Measurements from ENCODE around the gene AACS. TPM values are rescaled to one million over a fixed set of nuclear protein-coding genes. Genes with fewer than 3 reads are reported as not detected.

AACS gene
- polyA plus RNA-seq, 1 donor (not counting 4 experiments of a cell fraction or from before 2014, with no cell fraction given): 27.0 TPM

DNA sequence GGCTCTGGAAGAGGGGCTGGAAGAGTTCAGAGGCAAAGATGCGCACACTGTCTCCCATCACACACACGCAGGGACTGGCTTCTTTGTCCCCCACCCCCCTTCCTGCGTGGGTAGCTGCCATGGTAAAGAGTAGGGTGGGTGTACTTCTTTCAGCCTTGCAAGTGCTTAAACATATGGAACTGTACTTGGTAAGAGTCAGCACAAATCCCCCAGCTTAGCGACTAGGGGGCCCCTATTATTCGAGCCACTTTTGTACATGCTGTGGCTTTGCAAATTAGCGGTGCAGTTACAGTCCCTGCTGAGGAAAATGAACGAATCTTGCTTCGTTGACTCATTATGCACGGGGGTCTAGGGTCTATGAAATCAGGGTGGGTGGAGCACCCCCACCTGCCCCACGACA is 123.8 kb downstream of the AACS start:
- Histone ChIP-seq H3K36me3 (ENCODE audit: control insufficient read depth in 2 of 2, extremely low read depth in 1 of 2, insufficient read depth in 2 of 2, low read length in 2 of 2) (no peaks in the 10 kb centered on the region), H3K4me3 (ENCODE audit: control insufficient read depth in 2 of 3, extremely low read depth in 1 of 3, insufficient read depth in 2 of 3, low read depth in 1 of 3, low read length in 3 of 3) (no peak overlapping the region), H3K9me3 (ENCODE audit: control insufficient read depth, low read depth, low read length) (no peaks in the 10 kb centered on the region), H4K20me1 (ENCODE audit: control insufficient read depth, extremely low read depth, insufficient read depth, low read length) (no peaks in the 10 kb centered on the region), H3K4me1 (ENCODE audit: control insufficient read depth, extremely low read depth, insufficient read depth, low read length) (peaks cover 2% of the 10 kb centered on the region), H2AFZ (ENCODE audit: control insufficient read depth, low read length) (no peak overlapping the region), H3K4me2 (ENCODE audit: control insufficient read depth, extremely low read depth, insufficient read depth, low read depth, low read length) (no peak overlapping the region), H3K9ac (ENCODE audit: control insufficient read depth, extremely low read depth, insufficient read depth, low read length) (no peak overlapping the region), H3K9me1 (ENCODE audit: control insufficient read depth, extremely low read depth, insufficient read depth, low read length) (no peaks in the 10 kb centered on the region), H3K27me3 (ENCODE audit: control insufficient read depth, extremely low read depth, insufficient read depth, low read length) (peaks cover 50% of the 10 kb centered on the region), H3K79me2 (ENCODE audit: control insufficient read depth, insufficient read depth, low read length) (no peaks in the 10 kb centered on the region), H3K27ac (ENCODE audit: control insufficient read depth, insufficient read depth, low read length) (no peak overlapping the region)
- TF ChIP-seq, protein P1, sequence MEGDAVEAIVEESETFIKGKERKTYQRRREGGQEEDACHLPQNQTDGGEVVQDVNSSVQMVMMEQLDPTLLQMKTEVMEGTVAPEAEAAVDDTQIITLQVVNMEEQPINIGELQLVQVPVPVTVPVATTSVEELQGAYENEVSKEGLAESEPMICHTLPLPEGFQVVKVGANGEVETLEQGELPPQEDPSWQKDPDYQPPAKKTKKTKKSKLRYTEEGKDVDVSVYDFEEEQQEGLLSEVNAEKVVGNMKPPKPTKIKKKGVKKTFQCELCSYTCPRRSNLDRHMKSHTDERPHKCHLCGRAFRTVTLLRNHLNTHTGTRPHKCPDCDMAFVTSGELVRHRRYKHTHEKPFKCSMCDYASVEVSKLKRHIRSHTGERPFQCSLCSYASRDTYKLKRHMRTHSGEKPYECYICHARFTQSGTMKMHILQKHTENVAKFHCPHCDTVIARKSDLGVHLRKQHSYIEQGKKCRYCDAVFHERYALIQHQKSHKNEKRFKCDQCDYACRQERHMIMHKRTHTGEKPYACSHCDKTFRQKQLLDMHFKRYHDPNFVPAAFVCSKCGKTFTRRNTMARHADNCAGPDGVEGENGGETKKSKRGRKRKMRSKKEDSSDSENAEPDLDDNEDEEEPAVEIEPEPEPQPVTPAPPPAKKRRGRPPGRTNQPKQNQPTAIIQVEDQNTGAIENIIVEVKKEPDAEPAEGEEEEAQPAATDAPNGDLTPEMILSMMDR (optimal IDR thresholded peaks at IDR 0.05 in 1 of 3, IDR thresholded peaks at IDR 0.05 in 1 of 3, conservative IDR thresholded peaks at IDR 0.05 in 1 of 3; ENCODE audit: extremely low read depth in 1 of 3, insufficient read depth in 2 of 3, low read length in 3 of 3): no peak
- no peak for TF ChIP-seq EZH2 (IDR thresholded peaks at IDR 0.05; ENCODE audit: low read length)
- dilution Hi-C loops (cut with MboI; ENCODE audit: extremely low pct_ligation_motif_present, low sequenced_read_pairs): no loop called here
- DNase-seq (ENCODE audit: low read depth, low spot score): no peak
- FAIRE-seq: no peak

DNA sequence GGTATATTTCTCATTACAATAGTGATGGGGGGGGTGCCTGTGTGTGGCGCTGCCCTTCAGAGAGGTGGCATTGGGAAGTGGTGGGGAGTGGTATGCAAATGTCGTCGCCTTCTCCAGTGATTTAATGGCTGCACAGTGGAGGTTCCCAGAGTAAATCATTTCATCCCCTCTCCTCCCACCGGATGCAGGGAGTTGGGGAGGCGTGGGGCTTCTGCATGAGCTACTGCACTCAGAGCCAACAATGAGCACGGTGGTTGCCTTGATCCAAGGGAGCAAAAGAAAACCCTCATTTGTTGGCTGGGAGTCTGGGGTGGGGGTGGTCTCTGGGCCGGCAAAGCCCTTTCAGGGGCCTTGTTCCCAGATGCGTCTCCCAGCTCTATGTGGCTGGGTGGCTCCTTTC is 124.3 kb downstream of the AACS start:
- Histone ChIP-seq H3K79me2 (ENCODE audit: control insufficient read depth, insufficient read depth, low read length) (no peaks in the 10 kb centered on the region), H3K4me1 (ENCODE audit: control insufficient read depth, extremely low read depth, insufficient read depth, low read length) (peaks cover 2% of the 10 kb centered on the region), H3K27me3 (ENCODE audit: control insufficient read depth, extremely low read depth, insufficient read depth, low read length) (peaks cover 46% of the 10 kb centered on the region), H2AFZ (ENCODE audit: control insufficient read depth, low read length) (no peak overlapping the region), H3K27ac (ENCODE audit: control insufficient read depth, insufficient read depth, low read length) (no peak overlapping the region), H3K36me3 (ENCODE audit: control insufficient read depth in 2 of 2, extremely low read depth in 1 of 2, insufficient read depth in 2 of 2, low read length in 2 of 2) (no peaks in the 10 kb centered on the region), H3K9me3 (ENCODE audit: control insufficient read depth, low read depth, low read length) (no peaks in the 10 kb centered on the region), H3K9ac (ENCODE audit: control insufficient read depth, extremely low read depth, insufficient read depth, low read length) (no peak overlapping the region), H3K4me2 (ENCODE audit: control insufficient read depth, extremely low read depth, insufficient read depth, low read depth, low read length) (no peak overlapping the region), H3K9me1 (ENCODE audit: control insufficient read depth, extremely low read depth, insufficient read depth, low read length) (no peaks in the 10 kb centered on the region), H3K4me3 (ENCODE audit: control insufficient read depth in 2 of 3, extremely low read depth in 1 of 3, insufficient read depth in 2 of 3, low read depth in 1 of 3, low read length in 3 of 3) (no peak overlapping the region), H4K20me1 (ENCODE audit: control insufficient read depth, extremely low read depth, insufficient read depth, low read length) (no peaks in the 10 kb centered on the region)
- DNase-seq (ENCODE audit: low read depth, low spot score) (no peak), FAIRE-seq (no peak)
- TF ChIP-seq, protein P1 (optimal IDR thresholded peaks at IDR 0.05 in 1 of 3, IDR thresholded peaks at IDR 0.05 in 1 of 3, conservative IDR thresholded peaks at IDR 0.05 in 1 of 3; ENCODE audit: extremely low read depth in 1 of 3, insufficient read depth in 2 of 3, low read length in 3 of 3): no peak
- TF ChIP-seq EZH2 (IDR thresholded peaks at IDR 0.05; ENCODE audit: low read length): no peak
- dilution Hi-C loops (cut with MboI; ENCODE audit: extremely low pct_ligation_motif_present, low sequenced_read_pairs): no loop called here
